Measurements from ENCODE around the gene CAMSAP3.

Gene CAMSAP3

GRCh38 chr19:7579182-7579581, 16.5 kb upstream of the CAMSAP3 start:
- DNase-seq: no peak

- DNase-seq: no peak
Observed at GRCh38 chr19:7582446-7582845, 13.2 kb upstream of the CAMSAP3 start.

DNA sequence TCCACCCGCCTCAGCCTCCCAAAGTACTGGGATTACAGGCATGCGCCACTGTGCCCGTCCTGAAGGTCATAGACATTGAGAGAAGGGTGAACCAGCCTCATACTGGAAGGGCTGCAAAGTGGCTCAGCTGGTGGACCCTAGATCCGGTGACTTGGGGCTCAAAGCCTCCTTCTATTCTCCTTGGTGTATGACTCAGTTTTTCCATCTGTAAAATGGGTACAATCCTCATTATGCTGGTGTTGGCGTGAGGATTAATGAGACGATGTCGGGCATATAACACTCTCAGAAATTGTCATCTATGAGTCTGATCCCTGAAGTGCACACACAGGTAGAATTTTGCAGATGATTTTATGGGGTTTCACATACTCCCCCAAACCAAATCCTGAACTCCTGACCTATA, 5.8 kb upstream of the CAMSAP3 start:
- DNase-seq: no peak

DNA sequence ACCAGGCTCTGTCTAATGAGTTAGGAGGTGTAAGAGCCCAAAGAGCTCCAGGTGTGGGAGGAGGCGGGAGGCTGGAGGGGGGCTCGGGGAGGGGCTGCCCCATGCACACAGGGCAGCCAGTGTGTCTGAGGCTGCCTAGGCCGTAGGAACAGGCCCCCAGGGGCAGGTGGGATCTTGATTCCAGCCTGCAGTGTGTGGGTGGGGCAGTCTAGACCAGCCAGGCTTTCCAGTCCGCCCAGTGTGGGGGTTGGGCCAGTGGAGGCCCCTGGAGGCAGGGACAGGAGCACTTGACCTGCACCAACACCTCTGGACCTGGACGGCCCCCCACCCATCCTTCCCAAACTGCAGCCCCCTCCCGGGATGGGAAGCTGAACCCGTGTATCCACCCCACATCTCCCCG, 5.4 kb upstream of the CAMSAP3 start:
- no peak for DNase-seq

DNA sequence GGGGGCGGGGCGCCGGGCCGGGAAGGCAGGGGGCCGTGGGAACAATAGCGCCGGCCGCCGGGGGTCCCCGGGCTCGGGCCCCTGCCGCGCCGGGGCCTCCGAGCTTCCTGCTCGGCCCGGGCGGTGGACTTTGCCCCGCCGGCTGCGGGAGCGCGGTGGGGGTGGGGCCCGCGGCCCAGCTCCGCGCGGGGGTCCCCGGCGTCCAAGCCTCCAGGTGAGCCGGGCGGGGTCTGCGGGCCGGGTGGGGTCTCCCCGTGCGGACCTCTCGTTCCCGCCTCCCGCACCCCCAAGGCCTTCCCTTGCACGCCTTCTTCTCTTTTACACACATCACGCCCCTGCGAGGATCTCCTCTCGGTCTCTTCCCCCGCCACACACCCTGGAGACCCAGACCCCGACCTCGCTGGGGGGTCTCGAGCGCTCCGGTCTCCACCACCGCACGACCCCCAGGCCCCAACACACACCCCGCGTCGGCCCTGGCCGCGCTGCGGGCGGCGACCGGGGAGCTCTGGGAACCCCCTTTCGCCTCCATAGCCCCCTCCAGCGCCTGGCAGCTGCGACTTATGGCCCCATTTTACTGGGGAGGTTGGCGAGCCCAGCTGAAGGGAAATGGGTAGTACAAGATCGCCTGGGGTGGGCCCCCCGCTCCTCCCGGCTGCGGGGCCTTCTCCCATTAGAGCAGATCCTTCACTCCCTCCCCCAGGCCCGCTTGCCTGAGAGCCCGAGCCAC, 711 bp downstream of the CAMSAP3 start:
- DNase-seq: no peak

DNA sequence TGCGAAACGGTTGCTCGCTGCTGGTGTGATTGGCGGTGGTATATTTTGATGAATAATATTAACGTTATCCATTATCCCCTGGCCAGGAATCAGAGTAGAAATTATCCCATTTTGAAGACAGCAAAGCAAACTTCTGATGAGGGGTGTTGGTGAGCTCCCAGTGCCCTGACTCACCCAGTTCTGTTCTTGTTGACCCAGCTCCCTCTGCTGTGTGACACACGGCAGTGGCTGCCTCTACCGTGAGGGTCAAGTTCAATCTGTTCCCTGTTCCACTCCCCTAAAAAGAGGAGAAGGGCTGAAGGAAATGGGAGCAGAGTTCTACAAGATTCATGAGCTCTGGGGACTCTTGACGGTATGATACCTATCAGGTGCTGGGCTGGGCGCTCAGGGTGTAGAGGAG, 2.0 kb downstream of the CAMSAP3 start:
- no peak for DNase-seq

GRCh38 chr19:7598180-7598579, 2.5 kb downstream of the CAMSAP3 start:
- DNase-seq: no peak

DNA sequence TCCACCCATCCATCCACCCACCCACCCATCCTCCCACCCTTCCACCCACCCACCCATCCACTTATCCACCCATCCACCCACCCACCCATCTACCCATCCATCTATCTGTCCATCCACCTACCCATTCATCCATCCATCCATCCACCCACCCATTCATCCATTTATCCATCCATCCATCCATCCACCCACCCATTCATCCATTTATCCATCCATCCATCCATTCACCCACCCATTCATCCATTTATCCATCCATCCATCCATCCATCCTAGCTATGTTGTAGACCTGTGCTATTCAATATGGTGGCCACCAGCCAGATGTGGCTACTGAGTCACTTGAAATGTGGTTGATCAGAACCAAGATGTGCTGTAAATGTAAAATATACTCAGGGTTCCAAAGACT, 5.1 kb downstream of the CAMSAP3 start:
- no peak for DNase-seq

DNA sequence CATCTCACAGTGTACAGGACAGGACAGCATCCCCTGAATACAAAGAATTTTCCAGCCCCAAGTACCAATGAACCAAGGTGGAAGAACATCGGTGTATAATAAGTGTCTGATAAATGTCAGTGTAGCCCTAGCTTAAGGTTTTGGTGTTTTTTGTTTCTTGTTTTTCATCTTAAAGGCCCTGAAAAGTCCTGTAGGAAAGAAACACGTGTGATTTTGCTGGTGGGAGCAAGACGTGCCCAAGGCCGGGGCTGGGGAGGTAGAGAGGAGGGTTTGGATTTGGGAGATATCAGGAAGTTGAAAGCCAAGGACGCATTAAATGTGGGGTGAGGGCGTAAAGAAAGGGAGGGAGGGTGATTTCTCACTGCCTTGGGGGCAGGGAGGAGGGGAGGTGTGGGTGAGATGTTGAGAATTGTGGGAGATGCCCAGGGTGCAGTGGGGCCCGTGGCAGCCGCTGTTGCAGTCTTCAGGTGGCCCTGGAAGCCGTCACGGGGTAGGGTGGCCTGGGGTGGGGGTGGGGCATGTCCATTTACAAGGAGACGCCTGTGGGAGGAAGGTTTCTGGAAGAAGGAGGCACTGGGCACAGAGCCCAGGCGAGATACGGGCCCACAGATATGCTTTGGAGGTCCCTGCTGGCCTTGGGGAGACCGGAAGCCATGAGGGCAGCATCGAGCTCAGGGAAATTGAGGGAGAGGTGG, 6.7 kb downstream of the CAMSAP3 start:
- DNase-seq: no peak

GRCh38 chr19:7602935-7603497, 7.4 kb downstream of the CAMSAP3 start:
- DNase-seq: no peak

DNA sequence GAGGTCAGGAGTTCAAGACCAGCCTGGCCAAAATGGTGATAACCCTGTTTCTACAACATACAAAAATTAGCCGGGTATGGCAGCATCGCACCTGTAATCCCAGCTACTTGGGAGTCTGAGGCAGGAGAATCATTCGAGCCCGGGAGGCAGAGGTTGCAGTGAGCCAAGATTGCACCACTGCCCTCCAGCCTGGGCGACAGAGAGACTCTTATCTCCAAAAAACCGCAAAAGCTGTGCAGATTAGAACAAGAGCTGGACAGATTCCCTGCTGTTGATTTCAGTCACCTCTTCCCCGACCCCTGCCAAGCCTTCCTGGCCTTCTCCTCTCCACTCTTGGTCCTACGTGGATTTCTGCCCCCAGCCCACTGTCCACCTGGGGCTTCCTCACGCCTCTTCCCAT, 8.3 kb downstream of the CAMSAP3 start:
- no peak for DNase-seq

DNA sequence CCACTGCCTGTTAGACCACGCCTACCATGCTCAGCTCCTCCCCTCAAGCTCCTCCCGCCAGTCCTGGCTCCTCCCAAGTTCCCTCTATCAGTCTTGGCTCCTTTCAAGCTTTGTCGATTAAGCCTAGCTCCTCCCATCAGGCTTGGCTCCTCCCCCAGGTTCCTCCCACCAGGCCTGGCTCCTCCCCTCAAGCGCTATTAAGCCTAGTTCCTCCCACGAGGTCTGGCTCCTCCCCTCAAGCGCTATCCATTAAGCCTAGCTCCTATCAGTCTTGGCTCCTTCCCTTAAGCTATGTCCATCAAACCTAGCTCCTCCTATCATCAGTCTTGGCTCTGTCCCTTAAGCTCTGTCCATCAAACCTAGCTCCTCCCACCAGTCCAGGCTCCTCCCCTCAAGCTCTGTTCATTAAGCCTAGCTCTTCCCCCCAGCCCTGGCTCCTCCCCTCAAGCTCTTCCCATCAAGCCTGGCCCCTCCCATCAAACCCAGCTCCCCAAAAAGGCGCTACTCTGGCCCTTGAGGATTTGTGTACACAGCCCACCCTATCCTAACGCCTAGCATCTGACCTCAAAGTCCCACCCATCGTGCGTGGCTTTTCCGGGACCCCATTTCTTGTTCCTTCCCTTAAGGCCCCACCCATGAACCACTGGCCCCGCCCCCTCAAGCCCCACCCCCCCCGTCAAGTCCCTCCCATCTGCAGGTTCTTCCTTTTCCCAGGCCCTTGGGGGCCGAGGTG, 10.0 kb downstream of the CAMSAP3 start:
- no peak for DNase-seq

DNA sequence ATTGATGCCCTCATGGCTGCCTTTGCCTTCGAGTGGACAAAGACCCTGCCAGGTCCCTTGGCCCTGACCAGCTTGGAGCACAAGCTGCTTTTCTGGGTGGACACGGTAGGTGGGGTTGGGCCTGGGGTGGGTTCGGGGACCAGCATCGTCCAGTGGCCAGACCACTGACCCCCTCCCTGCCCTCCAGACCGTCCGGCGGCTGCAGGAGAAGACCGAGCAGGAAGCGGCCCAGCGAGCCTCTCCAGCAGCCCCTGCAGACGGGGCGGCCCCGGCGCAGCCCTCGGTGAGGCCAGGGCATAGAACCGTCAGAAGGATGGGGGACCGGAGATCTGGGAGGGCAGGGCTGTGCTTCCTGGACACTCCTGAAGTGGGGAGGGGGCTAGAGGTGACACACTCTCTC, 10.6 kb downstream of the CAMSAP3 start:
- DNase-seq: no peak

DNA sequence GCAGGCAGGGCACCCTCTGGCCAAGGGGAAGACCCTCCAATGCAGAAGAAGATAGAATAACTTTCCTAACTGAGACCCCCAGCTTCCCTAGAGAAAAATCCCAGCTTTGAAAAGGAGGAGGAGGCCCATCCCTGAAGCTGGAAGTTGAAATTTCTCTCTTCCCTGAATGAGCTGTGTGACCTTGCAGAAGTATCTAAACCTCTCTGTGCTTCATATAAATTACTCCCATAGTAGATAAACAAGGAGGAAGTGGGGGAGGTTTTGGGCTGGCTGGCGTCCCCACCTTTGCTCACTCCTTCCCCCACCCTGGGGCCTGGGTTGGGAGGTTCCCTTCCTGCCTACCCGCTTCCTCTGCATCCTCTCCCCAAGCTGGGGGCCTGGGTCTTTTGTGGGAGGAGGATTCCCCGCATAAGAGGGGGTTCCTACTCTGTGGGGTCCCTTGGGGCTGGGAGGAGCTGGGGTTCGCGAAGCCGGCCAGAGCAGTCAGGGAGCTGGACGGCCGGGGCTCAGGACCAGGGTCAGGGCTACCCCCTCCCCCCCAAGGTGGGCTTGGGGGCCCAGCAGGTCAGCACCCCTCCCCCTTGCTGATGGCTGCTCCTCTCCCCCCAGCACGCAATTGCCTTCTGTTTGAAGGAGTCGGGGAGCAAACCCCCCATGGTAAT, 11.7 kb downstream of the CAMSAP3 start:
- no peak for DNase-seq

DNA sequence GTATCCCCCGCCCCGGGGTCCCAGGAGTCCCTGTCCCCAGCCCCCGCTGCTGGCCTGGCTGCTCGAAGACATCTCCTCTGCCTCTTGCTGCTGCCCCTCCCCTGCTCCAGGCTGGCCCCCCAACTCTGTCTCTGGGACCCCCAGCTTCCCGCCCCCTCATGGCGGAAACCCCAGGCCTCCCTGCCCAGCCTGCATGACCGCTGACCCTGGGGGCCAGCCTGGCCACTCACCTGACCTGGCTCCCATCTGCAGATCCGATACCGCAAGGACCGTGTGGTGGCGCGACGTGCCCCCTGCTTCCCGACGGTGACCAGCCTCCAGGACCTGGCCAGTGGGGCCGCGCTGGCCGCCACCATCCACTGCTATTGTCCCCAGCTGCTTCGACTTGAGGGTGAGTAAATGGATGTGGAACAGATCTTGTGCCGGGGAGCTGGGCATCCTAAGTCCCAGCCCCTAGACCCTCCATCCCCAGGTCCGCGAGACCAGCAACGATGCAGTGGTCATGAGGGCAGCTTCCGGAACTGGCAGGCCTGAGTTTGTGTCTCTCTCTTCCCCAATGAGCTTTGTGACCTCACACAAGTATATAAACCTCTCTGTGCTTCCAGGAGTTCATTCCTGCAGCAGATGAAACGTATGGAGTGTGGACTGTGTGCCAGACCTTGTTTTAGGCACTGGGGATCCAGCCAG, 12.4 kb downstream of the CAMSAP3 start:
- no peak for DNase-seq

- DNase-seq: no peak
Observed at GRCh38 chr19:7610491-7611240, 15.0 kb downstream of the CAMSAP3 start.

GRCh38 chr19:7611541-7612279, 16.0 kb downstream of the CAMSAP3 start:
- DNase-seq: no peak

DNA sequence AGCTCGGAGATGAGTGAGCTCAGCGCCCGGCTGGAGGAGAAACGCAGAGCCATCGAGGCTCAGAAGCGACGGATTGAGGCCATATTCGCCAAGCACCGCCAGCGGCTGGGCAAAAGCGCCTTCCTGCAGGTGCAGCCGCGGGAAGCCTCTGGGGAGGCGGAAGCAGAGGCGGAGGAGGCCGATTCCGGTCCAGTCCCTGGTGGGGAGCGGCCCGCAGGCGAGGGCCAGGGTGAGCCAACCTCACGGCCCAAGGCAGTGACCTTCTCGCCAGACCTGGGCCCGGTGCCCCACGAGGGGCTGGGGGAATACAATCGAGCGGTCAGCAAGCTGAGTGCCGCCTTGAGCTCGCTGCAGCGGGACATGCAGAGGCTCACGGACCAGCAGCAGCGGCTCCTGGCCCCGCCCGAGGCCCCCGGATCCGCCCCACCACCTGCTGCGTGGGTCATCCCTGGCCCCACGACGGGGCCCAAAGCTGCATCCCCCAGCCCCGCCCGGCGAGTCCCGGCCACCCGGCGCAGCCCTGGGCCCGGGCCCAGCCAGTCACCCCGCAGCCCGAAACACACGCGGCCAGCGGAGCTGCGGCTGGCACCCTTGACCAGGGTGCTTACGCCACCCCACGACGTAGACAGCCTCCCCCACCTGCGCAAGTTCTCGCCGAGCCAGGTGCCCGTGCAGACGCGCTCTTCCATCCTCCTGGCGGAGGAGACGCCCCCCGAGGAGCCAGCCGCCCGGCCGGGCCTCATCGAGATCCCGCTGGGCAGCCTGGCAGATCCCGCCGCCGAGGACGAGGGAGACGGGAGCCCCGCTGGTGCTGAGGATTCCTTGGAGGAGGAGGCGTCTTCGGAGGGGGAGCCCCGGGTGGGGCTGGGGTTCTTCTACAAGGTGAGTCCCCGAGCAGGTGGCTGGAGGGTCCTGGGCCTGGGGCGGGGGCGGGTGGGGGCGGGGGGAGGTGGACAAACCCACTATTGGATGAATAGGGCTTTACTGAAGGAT, 16.9 kb downstream of the CAMSAP3 start:
- no peak for DNase-seq

DNA sequence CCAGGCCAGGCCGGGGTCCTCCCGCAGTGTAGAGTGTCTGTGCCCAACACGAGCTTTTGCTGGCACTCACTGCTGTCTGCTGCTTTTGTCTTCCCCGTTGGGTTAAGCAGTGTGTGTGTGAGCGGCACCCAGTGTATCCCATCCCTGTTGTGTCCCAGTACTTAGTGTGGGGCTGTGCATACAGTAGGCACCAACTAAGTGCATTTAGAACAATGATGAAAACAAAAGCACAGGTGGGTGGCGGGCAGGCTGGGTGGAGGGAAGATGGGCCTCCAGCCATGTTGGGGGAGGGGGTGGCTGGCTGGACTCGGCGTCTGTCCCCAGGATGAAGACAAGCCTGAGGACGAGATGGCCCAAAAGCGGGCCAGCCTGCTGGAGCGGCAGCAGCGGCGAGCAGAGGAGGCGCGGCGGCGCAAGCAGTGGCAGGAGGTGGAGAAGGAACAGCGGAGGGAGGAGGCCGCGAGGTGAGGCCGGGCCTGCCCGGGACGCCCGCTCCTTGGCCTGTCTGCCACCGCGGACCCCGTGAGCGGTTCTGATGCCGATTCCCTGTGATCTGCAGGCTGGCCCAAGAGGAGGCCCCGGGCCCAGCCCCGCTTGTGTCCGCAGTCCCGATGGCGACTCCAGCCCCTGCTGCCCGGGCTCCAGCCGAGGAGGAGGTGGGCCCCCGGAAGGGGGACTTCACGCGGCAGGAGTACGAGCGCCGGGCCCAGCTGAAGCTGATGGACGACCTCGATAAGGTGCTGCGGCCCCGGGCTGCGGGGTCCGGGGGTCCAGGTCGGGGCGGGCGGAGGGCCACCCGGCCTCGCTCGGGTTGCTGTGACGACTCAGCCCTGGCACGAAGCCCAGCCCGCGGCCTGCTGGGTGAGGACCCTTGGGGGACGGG, 19.4 kb downstream of the CAMSAP3 start:
- no peak for DNase-seq
